OCI-LY7 (cell line): ENCODE measurements around the gene CASP4.

Experiments used
- CTCF ChIP-seq: fragments of 200-600 bp; sonication (generic); conservative IDR thresholded peaks from 2 replicates; pipeline ENCODE4 v1.5.1; 2014; ENCODE audit warnings: mild to moderate bottlenecking, antibody characterized with exemption, low read length, moderate library complexity, mixed read lengths
- EZH2phosphoT487 ChIP-seq: fragments of 200-600 bp; sonication (generic); IDR thresholded peaks from 2 replicates; pipeline ENCODE4 v1.6.1; 2018; ENCODE audit warnings: low read depth, borderline replicate concordance, mild to moderate bottlenecking, mixed run types, antibody characterized with exemption, low read length, moderate library complexity, mixed read lengths

- TF ChIP-seq CTCF (no peak), EZH2phosphoT487 (no peak)
These were observed 2.6 kb downstream of the CASP4 start for GRCh38 chr11:104965735-104966134.
